SK-N-MC (cell line): ENCODE results near the gene SNX8.
A peak's percentile ranks its signal among the peaks of the same experiment; 100 is the strongest.
"Not testable (repeated sequence)": the region's sequence is repeated elsewhere in the genome, so short reads cannot be mapped to it uniquely, and the experiment has no call there.

ENCODE experiments used
- DNase-seq: peaks from one replicate; pipeline ENCODE4 v3.0.0-alpha.2; 2011; ENCODE audit warnings: low read depth, low spot score
- H3K27ac ChIP-seq: fragments of 200-600 bp; sonication (generic); 2 replicates; pipeline ENCODE4 v1.5.1; 2016; ENCODE audit warnings: mixed run types
- H3K36me3 ChIP-seq: fragments of 200-600 bp; sonication (generic); 2 replicates; pipeline ENCODE4 v1.6.1; 2017; ENCODE audit warnings: antibody characterized with exemption, low read length, mixed read lengths; ENCODE audit not compliant: insufficient read depth
- H3K4me3 ChIP-seq: fragments of 200-600 bp; sonication (generic); 2 replicates; pipeline ENCODE4 v1.5.1; 2016
- H3K9ac ChIP-seq: fragments of 200-600 bp; sonication (generic); 2 replicates; pipeline ENCODE4 v1.8.0; 2017; ENCODE audit warnings: mixed run types, mixed read lengths; ENCODE audit not compliant: insufficient read length
- H3K9me3 ChIP-seq: fragments of 200-600 bp; sonication (generic); 2 replicates; pipeline ENCODE4 v1.6.1; 2017; ENCODE audit warnings: low read depth, mild to moderate bottlenecking, antibody characterized with exemption, low read length, moderate library complexity, mixed read lengths
- EZH2 ChIP-seq: fragments of 200-600 bp; sonication (generic); IDR thresholded peaks from one replicate; pipeline ENCODE4 v1.6.1; 2017; ENCODE audit warnings: antibody characterized with exemption
- FOXP2 ChIP-seq: optimal IDR thresholded peaks from 2 replicates; pipeline ENCODE3; 2011; ENCODE audit warnings: mild to moderate bottlenecking, moderate library complexity; ENCODE audit not compliant: insufficient read depth; ENCODE audit errors: extremely low read length, control extremely low read depth
- POLR2AphosphoS5 ChIP-seq: IDR thresholded peaks from 2 replicates; pipeline ENCODE4 v1.6.1; 2012; ENCODE audit warnings: mild to moderate bottlenecking, low read depth, low read length, borderline replicate concordance

Gene SNX8

GRCh38 chr7:2354939-2355704 is 40.9 kb upstream of the SNX8 start:
- H3K9me3 ChIP-seq = no peaks in the 10 kb centered on the region
- peak overlapping the region; percentile 37 for H3K27ac ChIP-seq
- no peak for DNase-seq
- peak overlapping the region; percentile 95 for H3K4me3 ChIP-seq
- peak overlapping the region; percentile 100 for H3K9ac ChIP-seq
- TF ChIP-seq EZH2 = no peak
- TF ChIP-seq FOXP2 = no peak
- peaks cover 42% of the 10 kb centered on the region for H3K36me3 ChIP-seq

- Histone ChIP-seq H3K27ac (peak within 1 kb of the TSS; percentile 100), H3K9ac (peak within 1 kb of the TSS; percentile 100), H3K9me3 (no peaks in the 10 kb centered on the region), H3K4me3 (peak within 1 kb of the TSS; percentile 95), H3K36me3 (peaks cover 34% of the 10 kb centered on the region)
- TF ChIP-seq EZH2 (no peak), FOXP2 (no peak), POLR2AphosphoS5 (peak; percentile 70)
- peak; percentile 97 for DNase-seq
Observed at GRCh38 chr7:2354186-2354938, 40.1 kb upstream of the SNX8 start, which contains the start of gene EIF3B. Gene EIF3B, plus strand, starts transcription at chr7:2354827. Its CDS starts 95 bp downstream, at chr7:2354922.

GRCh38 chr7:2353936-2354185 is 39.6 kb upstream of the SNX8 start:
- no peak for DNase-seq
- Histone ChIP-seq H3K9me3 (no peaks in the 10 kb centered on the region), H3K27ac (peak overlapping the region; percentile 100), H3K4me3 (peak overlapping the region; percentile 95), H3K36me3 (peaks cover 29% of the 10 kb centered on the region), H3K9ac (peak overlapping the region; percentile 100)
- peak; percentile 98 for TF ChIP-seq POLR2AphosphoS5
- TF ChIP-seq FOXP2 = no peak
- no peak for TF ChIP-seq EZH2

- Histone ChIP-seq H3K4me3 (peak overlapping the region; percentile 95), H3K27ac (peak overlapping the region; percentile 100; the same call in 1 of the 2 replicates), H3K9me3 (no peaks in the 10 kb centered on the region), H3K9ac (peak overlapping the region; percentile 100), H3K36me3 (peaks cover 24% of the 10 kb centered on the region)
- DNase-seq = peak; percentile 12
- TF ChIP-seq FOXP2 (no peak), EZH2 (no peak), POLR2AphosphoS5 (no peak)
Observed at GRCh38 chr7:2353113-2353935, 39.1 kb upstream of the SNX8 start.

- Histone ChIP-seq H3K9me3 (no peaks in the 10 kb centered on the region), H3K4me3 (no peak overlapping the region), H3K36me3 (peaks cover 2% of the 10 kb centered on the region), H3K9ac (no peak overlapping the region), H3K27ac (no peak overlapping the region)
- no peak for DNase-seq
- TF ChIP-seq EZH2 = no peak
- no peak for TF ChIP-seq FOXP2
- TF ChIP-seq POLR2AphosphoS5 = no peak
Observed at GRCh38 chr7:2350861-2351260, 36.6 kb upstream of the SNX8 start.

- TF ChIP-seq EZH2 = no peak
- TF ChIP-seq FOXP2 = no peak
- no peak for TF ChIP-seq POLR2AphosphoS5
- no peaks in the 10 kb centered on the region for H3K9me3 ChIP-seq
- DNase-seq = no peak
- no peak overlapping the region for H3K4me3 ChIP-seq
- no peak overlapping the region for H3K9ac ChIP-seq
- no peaks in the 10 kb centered on the region; the same call in 1 of the 2 replicates for H3K36me3 ChIP-seq
- H3K27ac ChIP-seq = no peak overlapping the region
Observed at GRCh38 chr7:2350055-2350454, 35.8 kb upstream of the SNX8 start.

- not testable (repeated sequence) for H3K9me3 ChIP-seq, H3K36me3 ChIP-seq, H3K9ac ChIP-seq, H3K4me3 ChIP-seq, DNase-seq, H3K27ac ChIP-seq
Observed at GRCh38 chr7:2347351-2348063, 33.3 kb upstream of the SNX8 start.
